ENCODE data around the gene GP9.

Gene GP9

GRCh38 chr3:129060276-129061022, at the start of gene GP9:
TSS of gene GP9 (plus strand) at chr3:129060779. CDS start at chr3:129061740, 961 bp downstream.
- no peak for DNase-seq

DNA sequence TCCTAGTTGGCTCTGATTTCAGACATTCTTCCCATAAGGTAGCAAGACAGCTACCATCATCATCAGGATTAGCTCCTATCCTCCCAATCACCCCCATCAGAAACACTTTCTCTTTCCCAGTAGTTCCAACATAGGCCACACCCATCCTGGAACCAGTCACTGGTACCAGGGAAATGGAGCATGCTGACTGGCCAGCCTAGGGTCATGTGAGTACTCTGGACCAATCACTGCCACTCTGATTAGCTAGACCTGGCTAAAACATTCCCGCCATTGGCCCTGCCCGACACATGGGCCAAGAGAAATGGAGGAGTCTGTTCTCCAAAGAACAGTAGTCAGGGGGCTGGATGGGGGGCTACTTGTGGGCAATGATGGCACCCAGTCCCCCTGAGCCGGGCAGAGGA, 47.1 kb upstream of the GP9 start:
- DNase-seq = no peak

GRCh38 chr3:129014148-129014547, 46.4 kb upstream of the GP9 start:
- no peak for DNase-seq

- no peak for DNase-seq
These were observed 45.7 kb upstream of the GP9 start for GRCh38 chr3:129014793-129015345.

GRCh38 chr3:129015388-129016105, 45.0 kb upstream of the GP9 start:
- DNase-seq = peak; percentile 35 to 58

DNA sequence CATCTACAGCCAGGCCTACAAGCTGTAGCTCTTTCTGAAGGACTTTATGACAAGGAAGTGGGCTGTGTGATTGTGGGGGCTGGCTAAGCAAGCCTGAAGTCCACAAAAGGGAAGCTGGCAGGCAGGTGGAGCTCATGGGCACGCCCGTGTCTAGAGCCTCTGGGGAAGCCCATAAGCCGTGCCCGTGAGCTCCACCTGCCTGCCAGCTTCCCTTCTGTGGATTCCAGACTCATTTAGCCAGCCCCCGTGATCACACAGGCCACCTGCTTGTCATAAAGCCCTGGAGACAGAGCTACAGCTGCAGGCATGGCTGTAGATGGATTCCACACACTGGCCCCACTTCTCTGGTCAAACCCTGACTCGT, 44.2 kb upstream of the GP9 start:
- DNase-seq = peak; percentile 68 to 79

GRCh38 chr3:129016720-129017483, 43.7 kb upstream of the GP9 start:
- DNase-seq = peak; percentile 73 to 84

DNA sequence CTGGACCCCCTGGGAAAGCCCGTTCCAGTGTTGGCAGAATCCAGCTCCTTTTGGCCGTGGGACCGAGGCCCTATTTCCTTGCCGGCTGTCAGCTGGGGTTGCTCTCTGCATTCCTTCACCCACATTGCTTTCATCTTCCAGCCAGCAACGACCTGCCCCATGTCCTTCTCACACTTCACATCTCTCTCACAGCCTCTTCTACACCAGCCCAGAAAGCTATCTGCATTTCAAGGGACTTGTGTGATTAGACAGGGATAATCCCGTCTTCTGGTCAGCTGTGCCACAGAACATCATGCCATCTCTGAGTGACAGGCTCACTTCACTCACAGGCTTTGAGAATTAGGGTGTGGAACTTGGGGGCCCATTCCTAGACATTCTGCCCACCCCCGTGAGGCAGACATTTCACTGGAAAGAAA, 43.1 kb upstream of the GP9 start:
- no peak for DNase-seq

DNA sequence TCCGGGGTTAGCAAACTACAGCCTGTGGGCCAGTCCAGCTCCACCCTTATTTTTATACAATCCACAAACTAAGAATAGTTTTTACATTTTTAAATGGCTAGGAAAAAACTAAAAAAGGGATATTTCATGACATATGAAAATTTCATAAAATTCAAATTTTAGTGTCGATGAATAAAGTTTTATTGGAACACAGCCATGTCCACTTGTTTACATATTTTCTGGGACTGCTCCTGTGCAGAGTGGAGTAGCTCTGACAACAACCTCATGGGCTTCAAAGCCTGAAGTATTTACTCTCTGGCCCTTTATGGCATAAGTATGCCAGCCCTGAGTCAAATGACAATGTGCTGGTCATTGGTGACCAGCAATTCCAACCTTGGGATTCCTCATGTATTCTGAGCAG, 42.3 kb upstream of the GP9 start:
- DNase-seq = no peak

DNA sequence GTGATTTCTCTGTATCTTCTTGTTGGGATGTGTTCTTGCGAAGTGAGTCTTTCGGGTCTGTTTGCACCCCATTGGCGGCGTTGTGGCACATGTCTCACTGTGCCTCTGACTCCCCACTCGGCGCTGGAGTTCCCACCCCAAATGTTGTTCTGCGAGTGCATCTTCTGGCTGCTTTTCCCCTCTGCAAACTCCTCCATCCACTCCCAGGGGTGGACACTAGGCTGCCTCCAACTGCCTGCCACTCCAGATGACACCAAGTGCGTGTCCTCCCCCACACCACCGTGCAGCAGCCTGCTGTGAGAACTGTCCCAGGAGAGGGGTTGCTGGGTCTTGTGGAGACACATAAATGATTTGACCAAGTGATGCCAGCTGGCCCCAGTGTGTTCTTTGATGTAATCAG, 41.8 kb upstream of the GP9 start:
- DNase-seq = no peak

GRCh38 chr3:129019266-129019665, 41.3 kb upstream of the GP9 start:
- no peak for DNase-seq

- DNase-seq = no peak
These were observed 39.9 kb upstream of the GP9 start for GRCh38 chr3:129020691-129021090.

GRCh38 chr3:129021140-129021551, 39.4 kb upstream of the GP9 start:
- no peak for DNase-seq

DNA sequence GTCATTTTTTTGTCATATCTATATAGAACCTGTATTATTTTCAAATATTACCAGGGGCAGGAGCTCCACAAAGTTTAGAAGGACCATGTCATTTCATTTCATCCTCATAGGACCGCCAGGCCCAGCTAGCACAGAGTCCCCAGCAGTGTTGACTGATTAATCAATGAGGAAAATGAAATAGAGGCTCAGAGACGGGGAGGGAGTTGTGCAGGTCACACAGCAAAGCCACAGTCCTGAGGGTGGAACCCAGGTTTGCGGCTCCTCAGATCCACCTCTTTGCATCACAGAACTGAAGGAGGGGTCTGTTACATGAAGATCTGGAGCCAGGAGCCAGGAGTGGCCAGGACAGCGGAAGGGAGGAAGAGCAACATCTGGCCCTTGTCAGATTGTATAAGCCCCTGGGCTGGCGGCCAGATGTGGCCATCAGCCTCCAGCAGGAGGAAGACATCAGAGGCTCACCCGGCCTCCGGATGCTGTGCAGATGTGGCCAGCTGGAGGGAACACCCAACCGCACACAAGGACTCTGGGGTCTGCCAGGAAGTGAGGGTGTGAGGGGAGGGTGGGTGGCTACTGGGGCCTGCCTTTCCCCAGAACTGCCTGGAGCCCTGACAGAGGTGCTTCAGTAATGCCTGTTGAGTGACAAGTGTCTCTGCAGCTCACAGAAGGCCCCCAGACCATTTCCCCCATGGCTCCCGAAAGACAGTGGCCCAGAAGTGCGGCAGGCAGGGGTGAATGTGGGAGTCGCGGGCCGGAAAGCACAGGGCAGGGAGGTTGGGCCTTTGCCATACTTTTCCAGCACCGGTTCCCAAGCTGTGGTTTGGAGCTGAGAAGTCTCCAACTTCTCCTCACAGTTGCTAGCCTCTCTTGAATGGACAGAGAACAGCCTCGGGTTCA, 38.2 kb upstream of the GP9 start:
- DNase-seq = no peak

- no peak for DNase-seq
These were observed 37.6 kb upstream of the GP9 start for GRCh38 chr3:129023008-129023358.

DNA sequence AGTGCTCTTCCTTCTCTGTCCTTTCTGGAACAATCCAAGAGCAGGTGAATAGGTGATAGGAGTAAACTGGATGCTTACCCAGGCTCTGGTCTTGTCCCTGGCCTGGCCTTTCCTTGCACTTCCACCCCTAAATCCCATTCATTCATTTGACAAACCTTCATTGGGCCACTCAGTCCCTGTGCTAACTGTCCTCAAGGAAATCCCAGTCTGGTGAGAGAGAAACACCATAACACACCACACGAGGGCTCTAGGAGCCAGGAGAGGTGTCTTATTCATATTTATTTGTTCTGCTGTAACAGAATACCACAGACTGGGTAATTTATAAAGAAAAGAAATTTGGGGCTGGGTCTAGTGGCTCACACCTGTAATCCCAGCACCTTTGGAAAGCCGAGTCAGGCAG, 36.7 kb upstream of the GP9 start:
- no peak for DNase-seq

DNA sequence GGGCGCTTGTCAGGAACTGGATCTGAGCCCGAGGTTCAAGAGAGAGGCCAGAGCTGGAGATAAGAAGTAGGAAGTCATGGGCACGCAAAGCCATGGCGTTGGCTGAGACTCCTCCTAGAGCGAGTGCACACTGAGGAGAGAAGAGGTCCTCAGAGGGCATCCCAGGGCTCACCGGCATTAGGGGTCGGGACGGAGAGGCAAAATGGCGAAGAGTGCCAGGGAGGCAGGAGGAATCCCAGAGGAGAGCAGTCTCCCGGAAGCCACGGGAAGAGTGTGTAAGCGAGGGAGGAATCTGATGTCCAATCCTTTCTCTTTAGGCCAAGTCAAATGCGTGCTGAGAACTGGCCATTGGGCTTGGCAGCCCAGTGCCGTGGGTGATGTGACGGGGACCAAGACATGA, 35.5 kb upstream of the GP9 start:
- no peak for DNase-seq

DNA sequence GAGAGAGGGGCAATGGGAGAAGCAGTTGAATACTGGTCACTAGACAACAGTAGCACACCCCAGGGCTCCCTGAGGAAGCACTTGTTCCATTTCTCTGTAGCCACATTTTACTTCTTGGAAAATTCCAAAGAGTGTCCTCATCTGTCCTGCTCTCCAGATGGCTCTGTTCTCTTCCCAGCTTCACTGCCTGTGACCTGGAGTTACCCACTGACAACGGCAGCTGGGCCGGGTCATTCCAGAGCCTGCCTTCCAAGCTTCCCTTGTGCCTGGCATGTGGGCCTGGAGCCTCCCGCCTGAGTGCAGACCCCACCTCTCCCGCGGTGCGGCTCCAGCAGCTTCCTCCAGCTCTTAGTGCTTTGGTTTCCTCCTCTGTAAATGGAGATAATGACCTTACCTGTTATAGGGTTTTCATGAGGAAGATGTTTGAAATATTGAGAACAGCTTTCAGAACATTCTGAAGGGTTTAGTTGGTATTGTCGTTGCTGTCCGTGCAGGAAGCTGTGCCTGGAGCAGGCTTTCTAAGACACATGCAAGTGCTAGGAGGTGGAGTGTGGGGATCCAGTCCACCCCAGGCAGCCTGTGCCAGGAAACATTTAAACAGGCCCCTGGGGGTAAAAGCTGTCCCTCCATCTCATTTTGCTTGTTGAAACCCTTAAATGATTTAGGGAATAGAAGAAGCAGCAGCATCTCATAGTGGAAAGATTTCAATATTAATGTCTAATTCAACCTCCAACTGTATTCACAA, 34.7 kb upstream of the GP9 start:
- DNase-seq = no peak

GRCh38 chr3:129026728-129027543, 33.6 kb upstream of the GP9 start:
- peak; percentile 93 for DNase-seq

DNA sequence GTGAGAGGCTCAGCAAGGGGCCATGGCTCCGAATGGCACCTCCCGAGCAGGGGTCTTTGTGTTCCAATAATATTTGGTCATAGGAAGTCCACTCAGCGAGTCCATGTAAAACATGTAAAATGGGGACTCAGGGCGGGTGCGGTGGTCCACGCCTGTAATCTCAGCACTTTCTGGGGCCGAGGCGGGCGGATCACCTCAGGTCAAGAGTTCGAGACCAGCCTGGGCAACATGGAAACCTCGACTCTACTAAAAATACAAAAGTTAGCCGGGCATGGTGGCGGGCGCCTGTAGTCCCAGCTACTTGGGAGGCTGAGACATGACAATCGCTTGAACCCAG, 33.1 kb upstream of the GP9 start:
- DNase-seq = no peak

DNA sequence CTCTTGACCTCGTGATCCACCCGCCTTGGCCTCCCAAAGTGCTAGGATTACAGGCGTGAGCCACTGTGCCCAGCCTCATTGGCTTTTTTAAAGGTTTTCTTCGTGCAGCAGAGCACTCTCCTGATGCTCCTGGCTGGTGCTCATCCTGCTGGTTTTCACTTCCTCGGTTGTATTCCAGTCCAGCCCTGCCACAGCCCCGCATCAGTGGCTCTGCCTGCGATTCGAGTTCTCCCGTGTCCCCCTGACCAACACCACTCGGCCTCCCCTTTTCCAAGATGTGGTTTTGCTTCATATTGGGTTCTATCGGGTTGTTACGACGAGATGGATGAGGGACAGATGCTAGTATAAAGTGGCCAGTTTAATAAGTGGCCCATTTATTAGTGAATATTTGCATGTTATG, 31.7 kb upstream of the GP9 start:
- DNase-seq = no peak
